ENCODE results near the gene SMYD2.

- TF ChIP-seq POLR2A (IDR thresholded peaks at IDR 0.05; ENCODE audit: low read length): no peak
- TF ChIP-seq GATA1 (IDR thresholded peaks at IDR 0.05; ENCODE audit: low read depth, low read length): no peak
Observed at GRCh38 chr1:214330715-214331114, 49.8 kb downstream of the SMYD2 start.
